ENCODE data around the gene PABPC3. TPM values are rescaled to one million over a fixed set of nuclear protein-coding genes. Genes with fewer than 3 reads are reported as not detected.

The PABPC3 gene
- 2.6 TPM for polyA plus RNA-seq (2012; ENCODE audit: missing spikeins)

DNA sequence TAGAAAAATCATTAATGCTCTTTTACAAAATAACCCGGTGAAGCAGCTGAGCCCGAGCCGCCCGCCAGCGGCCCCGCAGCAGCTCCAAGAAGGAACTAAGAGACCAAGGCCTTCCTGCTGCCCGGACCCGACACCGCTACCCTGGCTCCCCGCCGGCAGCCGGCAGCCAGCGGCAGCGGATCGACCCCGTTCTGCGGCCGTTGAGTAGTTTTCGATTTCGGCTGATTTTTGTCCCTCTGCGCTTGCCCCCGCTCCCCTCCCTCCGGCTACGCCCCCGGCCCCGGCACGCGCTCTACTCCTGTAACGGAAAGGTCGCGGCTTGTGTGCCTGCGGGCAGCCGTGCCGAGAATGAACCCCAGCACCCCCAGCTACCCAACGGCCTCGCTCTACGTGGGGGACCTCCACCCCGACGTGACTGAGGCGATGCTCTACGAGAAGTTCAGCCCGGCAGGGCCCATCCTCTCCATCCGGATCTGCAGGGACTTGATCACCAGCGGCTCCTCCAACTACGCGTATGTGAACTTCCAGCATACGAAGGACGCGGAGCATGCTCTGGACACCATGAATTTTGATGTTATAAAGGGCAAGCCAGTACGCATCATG lies at the start of gene PABPC3:
Gene PABPC3, plus strand, starts transcription at position 286 of the 603 bp plus-strand sequence. Its CDS starts 63 bp downstream, at position 349.
- no peak for DNase-seq (ENCODE audit: insufficient read length)
- no peak for FAIRE-seq
- no peak for TF ChIP-seq POLR2A (IDR thresholded peaks at IDR 0.05; ENCODE audit: low read depth, low read length)

DNA sequence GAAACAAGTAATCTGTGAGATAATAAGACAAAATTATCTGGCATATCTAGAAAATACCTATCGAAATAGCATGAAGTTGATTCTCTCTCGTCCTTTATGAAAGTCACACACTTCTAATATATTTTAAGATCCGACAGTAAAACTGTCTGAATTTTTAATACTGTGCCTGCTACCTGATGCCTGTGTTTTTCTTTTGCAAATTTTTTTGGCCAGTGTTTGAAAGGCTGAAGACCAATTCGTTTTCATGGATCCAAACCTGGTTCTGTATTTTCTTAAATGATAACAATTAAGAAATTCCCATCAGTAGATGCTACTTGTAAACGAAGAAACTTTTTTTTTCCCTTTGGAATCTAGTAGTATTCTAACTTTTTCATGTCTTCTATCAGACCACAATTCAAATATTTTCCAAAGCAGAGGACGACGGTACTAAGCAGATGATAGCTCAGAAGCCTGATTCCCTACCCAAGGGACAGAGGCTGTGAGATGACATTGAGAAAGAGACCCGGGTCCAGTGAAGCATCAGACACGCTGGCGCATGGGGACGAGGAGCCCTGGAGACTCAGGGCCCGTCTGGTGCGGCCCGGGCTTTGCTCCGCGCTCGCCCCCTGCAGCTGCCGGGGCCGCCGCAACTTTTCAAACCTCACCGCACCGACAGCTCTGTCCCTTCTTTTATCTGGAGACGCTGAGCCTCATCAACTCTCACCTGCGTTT lies 49.5 kb upstream of the PABPC3 start:
- DNase-seq (ENCODE audit: insufficient read length): no peak
- TF ChIP-seq POLR2A (IDR thresholded peaks at IDR 0.05; ENCODE audit: low read depth, low read length) (no peak), POLR2AphosphoS5 (IDR thresholded peaks at IDR 0.05; ENCODE audit: low read depth, low read length) (no peak), TAF1 (IDR thresholded peaks at IDR 0.05; ENCODE audit: borderline replicate concordance, low read depth, low read length) (no peak)
- no peak for FAIRE-seq

DNA sequence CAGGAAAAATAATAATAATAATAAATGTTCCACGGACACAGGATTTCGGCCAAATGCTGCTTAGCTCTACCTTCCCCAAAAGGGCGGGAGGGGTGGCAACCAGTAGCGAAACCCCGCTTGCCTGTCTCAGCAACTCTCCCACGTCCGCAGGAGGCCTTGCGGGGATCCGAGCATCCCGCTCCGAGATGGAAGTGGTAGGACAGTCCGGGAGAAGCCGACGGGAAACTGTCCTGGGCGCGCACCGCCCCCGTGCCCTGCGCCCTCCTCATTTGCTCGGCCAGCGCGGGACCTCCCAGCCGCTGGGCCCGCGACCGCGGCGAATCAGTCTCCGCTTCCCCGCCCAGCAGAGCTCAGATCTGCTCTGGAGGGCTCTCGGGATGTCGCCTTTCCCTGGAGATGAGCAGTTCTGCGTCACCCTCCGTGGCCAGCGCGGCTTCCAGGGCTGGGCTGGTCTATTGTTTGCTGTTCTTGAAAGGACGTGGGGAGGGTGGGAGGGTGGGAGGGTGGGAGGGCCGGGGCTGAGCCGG lies 48.9 kb upstream of the PABPC3 start:
- TF ChIP-seq POLR2A (IDR thresholded peaks at IDR 0.05; ENCODE audit: low read depth, low read length): no peak
- no peak for TF ChIP-seq POLR2AphosphoS5 (IDR thresholded peaks at IDR 0.05; ENCODE audit: low read depth, low read length)
- TF ChIP-seq TAF1 (IDR thresholded peaks at IDR 0.05; ENCODE audit: borderline replicate concordance, low read depth, low read length): no peak
- DNase-seq (ENCODE audit: insufficient read length): no peak
- FAIRE-seq: no peak

DNA sequence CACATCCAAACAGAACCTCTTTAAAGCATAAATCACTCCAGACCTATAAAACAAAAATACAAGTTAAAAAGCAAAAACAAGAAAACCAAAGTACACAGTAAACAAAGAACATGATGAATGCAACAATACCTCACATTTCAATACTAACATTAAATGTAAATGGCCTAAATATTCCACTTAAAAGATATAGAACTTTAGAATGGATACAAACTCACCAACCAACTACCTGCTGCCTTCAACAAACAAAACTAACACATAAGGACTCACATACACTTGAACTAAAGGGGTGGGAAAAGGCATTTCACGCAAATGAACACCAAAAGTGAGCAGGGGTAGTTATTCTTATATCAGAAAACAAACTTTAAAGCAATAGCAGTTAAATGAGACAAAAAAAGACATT lies 44.9 kb upstream of the PABPC3 start:
- FAIRE-seq (no peak), DNase-seq (ENCODE audit: insufficient read length) (no peak)
- TF ChIP-seq POLR2A (IDR thresholded peaks at IDR 0.05; ENCODE audit: low read depth, low read length): no peak
- TF ChIP-seq POLR2AphosphoS5 (IDR thresholded peaks at IDR 0.05; ENCODE audit: low read depth, low read length): no peak
- no peak for TF ChIP-seq TAF1 (IDR thresholded peaks at IDR 0.05; ENCODE audit: borderline replicate concordance, low read depth, low read length)

DNA sequence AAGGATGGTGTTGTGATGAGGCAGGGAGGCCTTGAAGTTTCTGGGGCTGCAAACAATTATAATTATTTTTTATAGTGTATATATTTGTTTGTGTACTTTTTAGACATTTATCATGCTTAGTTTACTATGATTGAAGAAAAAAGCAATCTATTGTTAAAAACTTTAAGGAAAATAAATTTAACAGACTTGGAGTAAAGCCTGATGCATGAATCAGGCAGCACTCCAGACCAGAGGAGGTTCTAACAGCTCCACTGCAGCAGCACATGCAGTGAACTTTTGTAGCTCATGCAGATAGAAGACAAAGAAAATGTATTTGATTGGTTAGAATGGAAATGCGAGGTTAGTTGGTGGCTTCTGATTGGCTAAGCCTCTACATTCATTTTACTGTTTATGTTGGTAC lies 36.8 kb upstream of the PABPC3 start:
- DNase-seq (ENCODE audit: insufficient read length) (no peak), FAIRE-seq (no peak)
- TF ChIP-seq POLR2A (IDR thresholded peaks at IDR 0.05; ENCODE audit: low read depth, low read length) (no peak), TAF1 (IDR thresholded peaks at IDR 0.05; ENCODE audit: borderline replicate concordance, low read depth, low read length) (no peak), POLR2AphosphoS5 (IDR thresholded peaks at IDR 0.05; ENCODE audit: low read depth, low read length) (no peak)

DNA sequence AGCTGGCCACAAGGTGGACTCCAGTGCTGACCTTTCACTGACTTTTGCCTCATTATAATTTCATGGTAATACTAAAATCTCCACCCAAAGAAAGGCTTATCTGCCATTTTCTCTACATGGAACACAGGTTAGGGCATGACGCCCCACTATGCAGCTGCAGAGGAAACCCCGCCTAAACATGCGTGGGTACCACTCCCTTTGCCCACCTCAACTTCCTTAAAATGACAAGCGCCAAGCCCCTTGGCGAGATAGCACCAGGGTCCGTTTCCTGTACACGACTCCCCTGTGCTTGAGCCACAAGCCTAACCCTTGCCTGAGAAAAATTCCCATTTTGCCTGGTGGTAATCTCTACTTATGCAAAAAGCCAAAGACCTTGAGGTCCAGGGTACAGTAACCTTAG lies 36.0 kb upstream of the PABPC3 start:
- DNase-seq (ENCODE audit: insufficient read length): no peak
- TF ChIP-seq POLR2A (IDR thresholded peaks at IDR 0.05; ENCODE audit: low read depth, low read length): no peak
- TF ChIP-seq TAF1 (IDR thresholded peaks at IDR 0.05; ENCODE audit: borderline replicate concordance, low read depth, low read length): no peak
- TF ChIP-seq POLR2AphosphoS5 (IDR thresholded peaks at IDR 0.05; ENCODE audit: low read depth, low read length): no peak
- no peak for FAIRE-seq

DNA sequence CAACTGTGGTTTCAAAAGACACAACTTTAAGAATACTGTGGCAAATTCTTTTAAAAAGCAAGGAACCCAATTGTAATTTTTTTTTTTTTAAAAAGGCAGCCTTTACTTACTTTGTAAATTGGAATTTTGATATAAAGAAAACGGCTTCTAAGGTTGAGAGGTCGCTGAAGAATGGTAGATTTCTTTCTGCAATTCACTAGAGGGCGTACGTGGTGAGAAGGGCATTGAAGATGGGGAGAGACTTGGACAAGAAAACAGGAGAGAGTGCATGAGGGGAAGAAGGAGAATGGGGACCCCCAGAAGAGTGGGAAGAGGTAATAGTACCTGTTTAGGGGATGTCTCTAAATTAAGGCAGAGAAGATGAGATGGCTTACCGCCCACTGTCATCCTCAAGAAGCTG lies 33.5 kb upstream of the PABPC3 start:
- no peak for TF ChIP-seq POLR2A (IDR thresholded peaks at IDR 0.05; ENCODE audit: low read depth, low read length)
- TF ChIP-seq TAF1 (IDR thresholded peaks at IDR 0.05; ENCODE audit: borderline replicate concordance, low read depth, low read length): no peak
- no peak for TF ChIP-seq POLR2AphosphoS5 (IDR thresholded peaks at IDR 0.05; ENCODE audit: low read depth, low read length)
- no peak for FAIRE-seq
- no peak for DNase-seq (ENCODE audit: insufficient read length)

DNA sequence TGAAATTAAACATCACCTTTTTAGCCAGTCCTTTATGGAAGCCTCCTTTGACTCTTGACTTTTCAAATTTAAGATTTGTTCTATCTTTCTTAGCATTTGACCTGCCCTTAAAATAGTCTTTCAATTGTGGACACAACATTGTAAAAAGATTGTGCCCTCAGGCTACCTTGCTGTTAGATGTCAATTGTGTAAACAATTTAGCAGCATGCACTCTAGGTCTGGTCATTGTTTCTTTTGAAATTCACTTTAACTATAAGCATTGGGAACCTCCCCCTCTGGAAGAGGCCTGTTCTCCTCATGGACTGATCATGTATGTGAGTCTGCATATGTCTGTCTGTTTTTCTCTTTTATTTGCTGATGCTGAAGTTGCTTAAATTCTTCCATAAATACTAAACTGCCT lies 31.5 kb upstream of the PABPC3 start:
- FAIRE-seq: no peak
- TF ChIP-seq POLR2A (IDR thresholded peaks at IDR 0.05; ENCODE audit: low read depth, low read length): no peak
- no peak for TF ChIP-seq TAF1 (IDR thresholded peaks at IDR 0.05; ENCODE audit: borderline replicate concordance, low read depth, low read length)
- no peak for TF ChIP-seq POLR2AphosphoS5 (IDR thresholded peaks at IDR 0.05; ENCODE audit: low read depth, low read length)
- no peak for DNase-seq (ENCODE audit: insufficient read length)

DNA sequence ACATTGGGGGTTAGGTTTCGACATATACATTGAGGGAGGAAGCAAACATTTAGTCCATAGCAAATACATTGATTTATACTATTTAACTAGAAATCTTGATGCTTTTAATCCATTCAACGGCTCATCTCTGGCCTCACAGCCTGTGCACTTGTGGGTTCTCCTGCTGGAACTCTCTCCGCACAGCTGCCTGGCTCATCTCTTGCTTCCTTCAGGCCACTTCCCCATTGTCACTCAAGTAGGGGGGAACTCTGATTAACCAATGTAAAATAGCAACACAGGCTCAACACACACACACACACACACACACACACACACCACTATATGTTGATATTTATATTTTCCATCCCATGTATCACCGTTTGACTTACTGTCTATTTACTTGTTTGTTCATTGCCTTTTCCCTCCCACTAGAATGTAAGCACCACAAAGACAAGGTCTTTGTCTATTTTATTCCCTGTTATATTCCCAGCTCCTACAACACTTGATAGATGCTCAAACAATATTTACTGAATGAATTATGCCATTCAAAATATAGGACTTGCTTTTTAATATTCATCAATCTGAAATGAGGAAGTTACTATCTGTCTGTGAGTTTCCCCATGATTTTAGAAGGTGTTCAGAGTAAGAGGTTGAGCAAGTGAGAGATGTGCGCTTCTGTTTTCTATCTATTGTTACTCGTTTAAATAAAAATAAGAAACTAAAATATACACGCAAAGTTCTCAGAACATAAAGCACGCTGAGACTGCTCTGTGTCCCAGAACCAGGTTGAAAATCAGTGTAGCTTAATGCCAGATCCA lies 29.8 kb upstream of the PABPC3 start:
- TF ChIP-seq TAF1 (IDR thresholded peaks at IDR 0.05; ENCODE audit: borderline replicate concordance, low read depth, low read length) (no peak), POLR2AphosphoS5 (IDR thresholded peaks at IDR 0.05; ENCODE audit: low read depth, low read length) (no peak), POLR2A (IDR thresholded peaks at IDR 0.05; ENCODE audit: low read depth, low read length) (no peak)
- FAIRE-seq (no peak), DNase-seq (ENCODE audit: insufficient read length) (no peak)

DNA sequence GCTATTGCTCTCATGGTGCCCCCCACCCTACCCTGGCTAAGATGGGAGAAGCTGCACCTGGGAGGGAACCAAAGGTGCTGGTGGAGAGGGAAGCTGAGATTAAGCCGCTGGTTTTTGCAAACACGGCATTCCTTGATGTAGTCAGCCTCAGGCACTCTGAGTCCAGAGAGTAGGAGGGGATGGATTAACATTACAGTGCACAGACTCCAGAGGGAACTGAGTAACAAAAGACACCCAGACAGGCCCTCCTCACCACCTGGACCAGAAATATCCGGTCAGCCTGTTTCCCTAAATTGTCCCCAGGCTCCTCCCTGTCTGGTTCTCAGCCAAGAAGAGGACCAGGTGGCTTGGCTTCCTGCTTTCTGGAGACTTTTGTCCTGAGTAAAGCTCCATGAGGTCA lies 28.9 kb upstream of the PABPC3 start:
- DNase-seq (ENCODE audit: insufficient read length) (no peak), FAIRE-seq (no peak)
- TF ChIP-seq TAF1 (IDR thresholded peaks at IDR 0.05; ENCODE audit: borderline replicate concordance, low read depth, low read length): no peak
- no peak for TF ChIP-seq POLR2A (IDR thresholded peaks at IDR 0.05; ENCODE audit: low read depth, low read length)
- no peak for TF ChIP-seq POLR2AphosphoS5 (IDR thresholded peaks at IDR 0.05; ENCODE audit: low read depth, low read length)

DNA sequence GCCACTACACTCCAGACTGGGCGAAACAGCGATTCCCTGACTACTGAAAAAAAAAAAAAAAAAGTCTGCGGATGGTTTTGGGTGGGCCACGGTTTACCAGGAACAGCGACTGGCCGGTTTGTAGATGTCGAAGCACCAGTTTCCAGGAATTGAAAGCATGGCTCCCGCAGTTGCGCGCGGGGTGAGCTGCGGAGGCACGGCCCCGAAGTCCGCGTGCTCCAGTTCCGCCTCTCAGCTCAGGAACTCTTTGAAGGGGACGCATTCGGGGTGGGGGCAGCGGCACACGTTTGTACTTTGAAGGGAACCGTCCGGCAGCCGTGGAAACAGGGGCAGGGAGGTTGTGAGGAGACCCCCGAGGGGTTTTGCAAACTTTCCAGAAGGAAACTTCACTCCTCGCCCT lies 27.1 kb upstream of the PABPC3 start:
- FAIRE-seq (no peak), DNase-seq (ENCODE audit: insufficient read length) (no peak)
- TF ChIP-seq POLR2A (IDR thresholded peaks at IDR 0.05; ENCODE audit: low read depth, low read length): no peak
- no peak for TF ChIP-seq POLR2AphosphoS5 (IDR thresholded peaks at IDR 0.05; ENCODE audit: low read depth, low read length)
- no peak for TF ChIP-seq TAF1 (IDR thresholded peaks at IDR 0.05; ENCODE audit: borderline replicate concordance, low read depth, low read length)
